NCI-H748 treated with DMSO at 0.1 percent for 48 hours (cell line): ENCODE measurements around the gene ADAM11.

ENCODE experiments used
- DNase-seq: peaks from one replicate; lab custom pipeline; 2025; lab: John Stamatoyannopoulos, UW

ADAM11 gene

DNA sequence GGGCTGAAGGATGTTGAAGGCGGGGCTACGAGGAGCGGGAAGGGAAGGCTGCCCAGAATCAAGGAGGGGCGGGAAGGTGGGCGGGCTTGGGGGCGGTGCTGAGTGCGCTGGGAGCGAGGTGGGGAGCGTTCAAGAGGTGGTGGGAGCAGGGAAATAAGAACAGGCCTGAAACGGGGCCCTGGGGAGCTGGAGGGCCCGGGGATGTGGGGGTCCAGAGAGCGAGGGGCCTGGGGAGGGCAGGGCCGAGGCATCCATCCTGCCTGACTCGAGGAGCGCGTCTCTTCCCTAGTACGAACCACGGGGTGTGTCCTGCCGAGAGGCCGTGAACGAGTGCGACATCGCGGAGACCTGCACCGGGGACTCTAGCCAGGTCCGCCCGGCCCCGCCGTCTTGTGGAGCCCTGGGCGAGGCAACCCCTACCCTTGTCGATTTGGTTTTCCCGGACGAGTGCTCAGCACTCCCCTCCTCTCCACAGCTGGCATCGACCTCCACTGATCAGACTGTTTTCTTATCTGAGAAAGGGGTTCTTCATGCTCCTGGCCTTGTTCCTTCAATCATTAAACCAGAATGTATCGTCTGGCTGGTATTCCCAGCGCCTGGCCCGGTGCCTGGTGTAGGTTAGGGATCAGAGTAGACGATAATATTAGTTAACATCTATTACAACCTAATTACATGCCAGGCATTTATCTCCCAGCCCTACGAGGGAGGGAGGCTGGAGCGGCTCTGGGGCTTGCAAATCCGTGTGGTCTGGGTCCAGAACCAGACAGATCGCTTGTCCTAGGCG, 17.2 kb downstream of the ADAM11 start:
- DNase-seq = peak; percentile 72

DNA sequence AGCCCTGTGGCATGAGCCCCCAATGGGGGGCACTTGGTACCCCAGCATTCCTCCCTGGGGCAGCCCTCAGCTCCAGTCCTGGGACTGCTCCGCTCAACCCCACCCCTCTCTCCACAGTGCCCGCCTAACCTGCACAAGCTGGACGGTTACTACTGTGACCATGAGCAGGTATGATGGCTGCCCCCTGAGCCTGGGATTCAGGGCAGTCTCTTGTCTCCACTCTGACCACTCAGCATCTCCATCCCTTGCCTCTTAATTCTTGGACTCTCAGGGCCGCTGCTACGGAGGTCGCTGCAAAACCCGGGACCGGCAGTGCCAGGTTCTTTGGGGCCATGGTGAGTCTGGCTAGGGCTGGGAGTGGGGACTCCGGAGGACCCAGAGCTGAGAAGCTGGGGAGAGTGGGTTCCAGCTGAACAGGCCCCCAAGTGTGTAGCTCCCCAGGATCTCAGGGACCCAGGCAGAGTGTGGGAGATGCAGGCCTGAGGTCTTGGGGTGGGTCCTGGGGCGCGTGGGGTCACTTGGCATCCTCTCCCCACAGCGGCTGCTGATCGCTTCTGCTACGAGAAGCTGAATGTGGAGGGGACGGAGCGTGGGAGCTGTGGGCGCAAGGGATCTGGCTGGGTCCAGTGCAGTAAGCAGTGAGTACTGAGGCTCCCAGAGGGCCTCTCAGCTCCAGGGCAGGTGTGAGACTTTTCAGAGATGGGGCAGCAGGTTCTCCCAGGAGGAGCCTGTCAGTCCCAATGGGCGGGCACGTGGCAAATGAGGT, 18.0 kb downstream of the ADAM11 start:
- no peak for DNase-seq

DNA sequence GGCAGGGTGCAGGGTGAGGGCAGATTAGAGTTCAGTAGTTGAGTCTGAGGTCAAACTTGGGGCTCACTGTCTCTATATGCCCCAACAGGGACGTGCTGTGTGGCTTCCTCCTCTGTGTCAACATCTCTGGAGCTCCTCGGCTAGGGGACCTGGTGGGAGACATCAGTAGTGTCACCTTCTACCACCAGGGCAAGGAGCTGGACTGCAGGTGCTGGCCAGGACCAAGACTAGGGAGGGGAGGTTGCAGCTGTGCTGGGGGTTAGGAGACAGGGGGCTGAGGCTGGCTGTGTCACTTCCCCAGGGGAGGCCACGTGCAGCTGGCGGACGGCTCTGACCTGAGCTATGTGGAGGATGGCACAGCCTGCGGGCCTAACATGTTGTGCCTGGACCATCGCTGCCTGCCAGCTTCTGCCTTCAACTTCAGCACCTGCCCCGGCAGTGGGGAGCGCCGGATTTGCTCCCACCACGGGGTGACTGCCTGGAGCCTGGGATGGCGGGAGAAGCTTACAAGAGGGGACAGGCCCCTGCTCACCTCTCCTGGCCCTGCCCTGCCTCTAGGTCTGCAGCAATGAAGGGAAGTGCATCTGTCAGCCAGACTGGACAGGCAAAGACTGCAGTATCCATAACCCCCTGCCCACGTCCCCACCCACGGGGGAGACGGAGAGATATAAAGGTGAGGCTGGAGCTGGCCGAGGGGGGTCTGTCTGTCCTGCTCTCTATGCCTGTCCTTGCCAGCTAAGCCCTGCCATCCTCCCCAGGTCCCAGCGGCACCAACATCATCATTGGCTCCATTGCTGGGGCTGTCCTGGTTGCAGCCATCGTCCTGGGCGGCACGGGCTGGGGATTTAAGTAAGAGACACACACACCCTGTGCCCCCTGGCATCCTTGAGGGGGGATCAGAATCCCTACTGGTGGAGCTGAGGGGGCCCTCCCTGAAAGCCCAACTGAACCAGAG, 18.9 kb downstream of the ADAM11 start:
- DNase-seq = no peak

DNA sequence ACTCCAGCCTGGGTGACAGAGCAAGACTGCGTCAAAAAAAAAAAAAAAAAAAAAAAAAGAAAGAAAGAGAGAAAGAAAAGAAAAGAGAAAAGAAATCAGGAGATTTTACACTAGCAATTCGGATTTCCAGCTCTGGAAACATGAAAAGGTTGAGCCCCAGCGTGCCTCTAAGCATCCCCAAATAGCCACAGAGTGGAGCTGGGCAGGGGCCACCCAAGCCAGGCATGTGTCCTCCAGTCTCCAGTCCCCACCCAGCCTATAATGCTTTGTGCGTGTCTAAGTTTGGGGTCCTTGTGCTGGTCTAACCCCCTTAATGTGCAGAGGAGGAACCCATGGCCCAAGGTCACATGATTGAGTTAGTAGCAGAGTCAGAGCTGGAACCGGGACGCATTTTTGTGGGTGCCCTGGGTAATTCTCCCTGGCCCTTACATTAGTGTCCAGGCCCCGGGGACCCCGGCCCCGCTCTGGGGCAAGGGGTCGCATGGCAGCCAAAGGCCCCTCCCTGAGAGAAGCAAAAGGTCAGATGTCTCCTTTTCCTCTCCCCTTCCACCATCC, 19.9 kb downstream of the ADAM11 start:
- no peak for DNase-seq

DNA sequence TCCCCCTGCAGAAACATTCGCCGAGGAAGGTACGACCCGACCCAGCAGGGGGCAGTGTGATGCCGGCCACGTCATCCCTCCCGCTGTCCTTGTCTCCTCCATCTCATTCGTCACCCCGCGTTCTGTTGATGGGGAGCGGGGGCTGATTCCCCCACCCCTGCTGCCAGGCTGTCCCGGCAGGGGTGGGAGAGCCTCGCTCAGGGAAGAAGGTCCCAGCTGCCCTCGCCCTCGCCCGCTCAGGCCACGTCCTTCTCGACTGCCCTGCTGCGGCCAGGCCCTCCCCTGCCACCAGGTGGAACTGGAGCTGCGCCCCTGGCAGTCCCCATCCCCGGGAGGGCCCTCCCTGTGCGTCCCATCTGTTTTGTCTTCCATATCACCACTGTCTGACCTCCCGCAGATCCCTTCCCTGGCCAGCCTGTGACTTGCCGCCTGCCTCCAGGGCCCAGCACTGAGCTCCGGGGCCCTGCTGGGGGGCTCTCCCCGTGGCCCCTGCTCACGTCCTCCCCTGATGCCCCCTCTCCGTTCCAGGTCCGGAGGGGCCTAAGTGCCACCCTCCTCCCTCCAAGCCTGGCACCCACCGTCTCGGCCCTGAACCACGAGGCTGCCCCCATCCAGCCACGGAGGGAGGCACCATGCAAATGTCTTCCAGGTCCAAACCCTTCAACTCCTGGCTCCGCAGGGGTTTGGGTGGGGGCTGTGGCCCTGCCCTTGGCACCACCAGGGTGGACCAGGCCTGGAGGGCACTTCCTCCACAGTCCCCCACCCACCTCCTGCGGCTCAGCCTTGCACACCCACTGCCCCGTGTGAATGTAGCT, 20.6 kb downstream of the ADAM11 start:
- peak; percentile 29 for DNase-seq

DNA sequence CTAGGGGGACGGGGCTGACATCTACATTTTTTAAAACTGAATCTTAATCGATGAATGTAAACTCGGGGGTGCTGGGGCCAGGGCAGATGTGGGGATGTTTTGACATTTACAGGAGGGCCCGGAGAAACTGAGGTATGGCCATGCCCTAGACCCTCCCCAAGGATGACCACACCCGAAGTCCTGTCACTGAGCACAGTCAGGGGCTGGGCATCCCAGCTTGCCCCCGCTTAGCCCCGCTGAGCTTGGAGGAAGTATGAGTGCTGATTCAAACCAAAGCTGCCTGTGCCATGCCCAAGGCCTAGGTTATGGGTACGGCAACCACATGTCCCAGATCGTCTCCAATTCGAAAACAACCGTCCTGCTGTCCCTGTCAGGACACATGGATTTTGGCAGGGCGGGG, 21.4 kb downstream of the ADAM11 start:
- no peak for DNase-seq

DNA sequence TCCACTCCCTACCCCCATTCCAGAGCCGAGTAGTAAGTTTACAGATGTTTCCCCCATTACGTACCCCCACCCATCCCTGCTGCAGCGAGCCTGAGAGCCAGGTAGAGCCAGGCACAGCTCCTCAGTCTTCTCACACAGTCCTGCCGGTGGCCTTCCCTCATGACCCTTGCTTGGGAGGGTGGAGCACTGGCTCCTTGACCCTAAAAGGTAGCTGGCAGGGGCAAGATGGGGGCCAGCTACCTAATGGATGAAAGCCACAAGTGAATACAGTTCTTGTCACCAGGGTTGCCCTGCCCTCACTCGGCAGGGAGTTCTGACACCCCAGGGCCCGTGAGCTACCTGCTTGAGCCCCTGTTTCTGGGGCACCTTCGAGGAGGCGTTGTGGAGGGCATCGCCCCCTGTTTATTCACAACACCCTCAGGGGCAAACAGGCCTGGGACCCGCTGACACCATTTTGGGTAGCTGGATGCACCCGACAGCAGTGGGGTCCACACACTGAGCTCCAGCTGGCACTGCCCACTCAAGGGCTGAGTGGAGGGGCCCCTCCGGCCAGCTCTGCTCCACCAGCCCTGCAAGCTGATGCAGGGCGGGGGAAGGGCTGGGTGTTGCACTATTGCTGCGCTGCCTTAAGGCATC, 22.2 kb downstream of the ADAM11 start:
- DNase-seq = no peak

DNA sequence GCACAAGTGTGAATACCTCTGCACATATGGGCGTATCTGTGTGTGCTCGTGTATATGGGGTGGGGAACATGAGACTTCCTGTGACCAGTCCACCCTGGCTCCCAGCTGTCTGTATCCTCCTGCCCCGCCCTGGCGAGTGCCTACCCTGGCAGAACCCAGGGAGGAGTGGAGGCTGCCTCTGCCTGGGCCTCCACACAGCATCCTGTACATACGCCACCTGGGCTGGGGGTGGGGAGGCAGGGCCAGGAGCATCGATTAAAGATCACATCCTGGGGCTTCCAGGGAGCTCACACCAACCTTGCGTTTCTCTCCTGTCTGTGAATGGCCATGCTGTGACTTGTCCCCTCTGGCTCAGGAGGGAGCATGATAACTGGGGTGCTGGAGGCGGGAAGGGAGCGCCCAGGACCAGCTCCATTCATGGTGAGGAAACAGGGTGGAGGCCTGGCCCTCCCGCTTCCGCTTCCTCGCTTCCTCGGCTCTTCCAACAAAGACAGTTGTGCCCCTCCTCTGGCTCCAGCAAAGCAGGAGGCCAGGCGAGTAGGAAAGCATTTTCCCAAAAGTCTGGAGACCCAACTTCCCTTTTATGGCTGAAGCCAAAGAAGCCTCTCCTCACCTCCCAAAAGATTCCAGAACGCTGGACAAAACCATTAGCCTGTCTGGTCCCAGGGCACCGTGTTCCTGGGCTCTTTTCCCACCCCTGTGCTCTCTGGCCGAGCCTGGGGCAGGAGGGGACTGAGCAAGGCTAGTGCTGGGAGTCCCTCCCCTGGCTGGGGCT, 22.9 kb downstream of the ADAM11 start:
- no peak for DNase-seq

DNA sequence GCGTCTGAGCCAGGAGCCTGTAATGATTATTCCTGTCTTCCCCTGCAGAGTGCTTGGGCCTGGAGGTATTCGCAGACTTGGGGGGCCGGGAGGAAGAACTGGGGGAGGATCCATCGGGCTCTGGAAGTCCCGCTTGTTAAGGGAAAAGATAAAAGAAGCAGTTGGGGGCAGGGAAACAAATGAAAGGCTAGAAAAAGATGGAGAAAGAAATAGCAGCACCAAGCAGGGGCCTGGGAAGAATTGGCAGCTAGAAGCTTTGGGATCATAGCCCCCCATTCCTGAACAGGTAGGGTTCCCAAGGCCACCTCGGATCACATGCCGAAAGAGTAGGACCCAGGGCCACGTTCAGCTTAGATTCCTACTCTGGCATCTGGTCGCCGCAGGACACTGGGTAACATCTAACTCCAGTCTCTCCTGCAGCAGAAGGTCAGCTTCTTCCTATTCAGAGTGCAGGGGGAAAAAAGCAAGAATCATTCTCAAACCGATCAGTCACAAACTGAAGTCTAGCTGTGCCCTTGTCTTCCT, 23.6 kb downstream of the ADAM11 start:
- DNase-seq = no peak

DNA sequence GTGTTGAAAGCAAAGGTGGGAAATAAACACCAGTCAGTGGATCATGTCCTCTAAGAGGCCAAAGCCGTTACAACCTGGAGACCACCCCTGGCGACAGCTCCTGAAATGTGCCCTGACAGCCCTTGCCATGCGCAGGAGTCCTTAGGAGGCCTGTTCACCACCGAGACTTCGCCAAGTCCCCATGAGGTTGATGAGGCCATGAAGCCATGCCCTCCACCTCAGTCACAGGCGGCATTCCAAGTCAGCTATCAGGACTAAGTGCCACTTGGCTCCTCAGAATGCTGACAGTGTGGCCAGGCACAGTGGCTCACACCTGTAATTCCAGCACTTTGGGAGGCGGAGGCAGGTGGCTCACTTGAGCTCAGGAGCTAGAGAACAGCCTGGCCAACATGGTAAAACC, 27.1 kb downstream of the ADAM11 start:
- DNase-seq = no peak

DNA sequence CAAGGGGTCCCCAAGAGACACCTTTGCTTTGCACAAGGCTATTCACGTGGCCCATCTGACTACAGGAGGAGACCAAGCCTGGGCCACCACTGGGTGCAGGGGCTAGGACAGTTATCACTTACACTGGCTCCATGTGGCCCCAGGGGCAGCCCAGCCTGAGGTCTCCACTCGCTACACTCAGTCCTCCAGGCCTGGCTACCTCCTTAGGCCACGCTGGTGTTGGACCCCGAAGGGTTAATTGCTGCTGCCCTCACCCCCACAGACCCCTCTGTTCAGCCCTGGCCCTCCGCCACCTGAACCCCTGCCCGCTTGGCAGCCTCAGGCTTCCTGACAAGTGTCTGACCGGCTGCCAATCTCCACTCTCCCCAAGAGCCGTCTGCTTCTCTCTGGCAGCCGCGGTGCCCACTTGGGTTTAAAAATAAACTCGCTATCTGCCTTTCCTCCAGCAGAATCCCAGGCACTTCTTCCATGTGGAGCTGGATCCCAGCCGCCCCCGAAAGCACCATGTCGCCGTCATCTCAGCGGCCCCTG, 27.8 kb downstream of the ADAM11 start:
- DNase-seq = no peak

DNA sequence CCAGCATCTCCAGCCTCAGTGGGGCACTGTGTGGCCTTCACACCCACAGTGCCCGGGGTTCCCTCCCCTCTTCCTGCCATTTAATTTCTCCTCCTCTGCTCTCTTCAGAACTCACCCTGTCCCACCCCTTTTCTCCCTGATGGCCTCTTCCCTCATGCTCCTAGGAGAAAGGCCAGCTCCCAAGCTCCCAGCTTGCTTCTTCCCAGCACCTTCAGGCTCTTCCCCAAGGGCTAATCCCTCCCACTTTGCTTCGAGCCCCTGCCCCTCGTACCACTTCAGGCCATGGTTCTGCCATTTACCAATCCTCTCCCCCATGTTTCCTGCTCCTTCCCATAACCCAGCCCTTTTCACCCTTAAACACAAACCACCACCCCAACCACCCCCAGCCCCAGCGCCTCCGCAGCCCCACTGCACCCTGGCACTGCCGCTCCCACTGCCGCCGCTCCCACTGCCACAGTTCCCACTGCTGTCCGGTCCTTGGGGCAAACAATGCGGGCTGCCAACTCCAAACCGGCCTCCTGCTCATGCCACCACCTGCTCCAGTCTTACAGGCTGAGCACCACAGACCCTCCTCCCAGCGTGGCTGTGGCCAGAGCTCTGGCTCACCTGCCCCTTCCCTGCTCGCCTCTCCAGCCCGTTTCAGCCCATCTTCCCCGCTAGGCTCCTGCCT, 28.6 kb downstream of the ADAM11 start:
- DNase-seq = no peak

DNA sequence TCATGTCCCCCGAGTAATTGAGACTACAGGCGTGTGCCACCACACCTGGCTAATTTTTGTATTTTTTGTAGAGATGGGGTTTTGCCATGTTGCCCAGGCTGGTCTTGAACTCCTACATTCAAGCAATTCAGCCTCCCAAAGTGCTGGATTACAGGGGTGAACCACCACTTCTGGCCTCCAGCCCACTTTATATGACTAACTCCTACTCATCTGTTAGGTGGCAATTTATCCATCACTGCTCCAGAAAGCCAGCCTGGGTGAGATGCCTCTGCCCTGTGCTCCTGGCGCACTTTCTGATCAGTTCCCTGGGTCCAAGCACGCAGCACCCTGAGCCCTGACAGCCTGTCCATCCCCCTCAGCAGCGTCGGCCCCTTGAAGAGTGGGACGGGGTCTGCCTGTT, 29.4 kb downstream of the ADAM11 start:
- DNase-seq = no peak

DNA sequence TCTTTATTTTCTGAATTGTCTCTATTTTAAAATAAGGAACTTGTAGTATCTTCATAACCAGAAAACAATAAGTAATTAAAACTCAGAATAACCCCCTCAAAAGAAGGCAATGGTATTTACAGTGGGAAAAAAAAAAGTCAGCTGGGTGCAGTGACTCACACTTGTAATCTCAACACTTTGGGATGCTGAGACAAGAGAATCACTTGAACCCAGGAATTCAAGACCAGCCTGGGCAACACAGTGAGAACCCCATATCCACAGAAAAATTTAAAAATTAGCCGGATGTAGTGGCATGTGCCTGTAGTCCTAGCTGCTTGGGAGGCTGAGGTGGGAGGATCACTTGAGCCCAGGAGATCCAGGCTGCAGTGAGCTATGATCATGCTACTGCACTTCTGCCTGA, 33.5 kb downstream of the ADAM11 start:
- no peak for DNase-seq

DNA sequence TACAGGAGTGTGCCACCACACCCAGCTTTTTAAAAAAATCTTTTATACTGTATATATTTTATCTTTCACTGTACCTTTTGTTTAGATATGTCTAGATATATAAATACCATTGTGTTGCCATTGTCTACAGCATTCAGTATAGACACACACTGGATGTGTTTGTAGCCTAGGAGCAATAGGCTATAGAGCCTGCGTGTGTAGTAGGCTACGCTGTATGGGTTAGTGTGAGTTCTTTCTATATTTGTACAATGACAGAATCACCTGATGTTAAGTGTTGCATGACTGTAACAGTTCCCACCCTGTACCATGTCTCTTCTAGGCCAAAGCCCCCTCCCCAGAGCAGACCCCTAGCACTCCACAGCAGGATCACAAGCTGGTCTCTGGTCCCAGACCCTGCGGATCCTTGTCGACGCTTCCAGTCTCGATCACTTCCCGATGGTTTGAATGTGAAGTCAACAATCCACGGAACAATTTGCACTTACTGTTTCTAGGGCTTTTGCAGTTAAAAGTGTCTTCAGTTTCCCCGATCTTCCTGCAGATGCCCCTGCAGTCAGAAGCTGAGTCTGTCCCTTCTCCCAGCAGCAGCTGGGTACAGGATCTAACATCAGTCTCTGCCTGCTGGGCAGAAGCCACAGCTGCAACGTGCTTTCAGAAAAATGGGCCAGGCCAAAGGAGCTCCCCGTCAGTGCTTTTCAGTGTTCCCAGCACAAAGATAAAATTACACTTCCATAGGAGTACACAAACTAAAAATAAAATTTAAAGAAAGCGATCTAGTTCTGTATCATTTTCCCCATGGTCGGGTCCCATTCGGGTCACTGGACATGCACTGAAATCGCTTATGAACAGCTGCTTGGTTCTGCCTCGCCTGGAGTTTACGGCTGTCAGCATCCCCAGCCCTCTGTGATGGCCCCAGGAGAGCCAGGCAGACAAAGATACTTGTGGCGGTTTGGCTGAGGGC, 35.4 kb downstream of the ADAM11 start:
- no peak for DNase-seq

DNA sequence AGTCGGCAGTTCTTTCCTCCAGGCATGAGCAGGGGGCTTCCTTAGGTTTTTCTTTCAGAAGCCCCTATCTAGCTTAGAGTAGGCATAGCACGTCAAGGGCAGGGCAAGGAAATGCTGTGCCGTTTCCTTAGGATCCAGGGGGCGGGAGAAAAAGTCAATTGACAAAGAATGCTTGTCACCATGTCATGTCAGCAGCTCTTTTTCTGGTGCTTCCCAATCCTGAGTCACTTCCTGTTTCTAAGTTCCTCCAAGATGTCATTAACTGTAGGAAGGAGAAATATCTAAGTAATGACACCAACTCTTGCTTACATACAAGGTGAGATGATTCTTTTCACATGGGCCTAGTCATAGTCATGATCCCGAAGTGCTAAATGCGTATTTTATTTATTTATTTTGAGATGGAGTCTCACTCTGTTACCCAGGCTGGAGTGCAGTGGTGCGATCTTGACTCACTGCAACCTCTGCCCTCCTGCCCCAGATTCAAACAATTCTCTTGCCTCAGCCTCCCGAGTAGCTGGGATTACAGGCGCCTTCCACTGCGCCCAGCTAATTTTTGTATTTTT, 36.1 kb downstream of the ADAM11 start:
- no peak for DNase-seq

DNA sequence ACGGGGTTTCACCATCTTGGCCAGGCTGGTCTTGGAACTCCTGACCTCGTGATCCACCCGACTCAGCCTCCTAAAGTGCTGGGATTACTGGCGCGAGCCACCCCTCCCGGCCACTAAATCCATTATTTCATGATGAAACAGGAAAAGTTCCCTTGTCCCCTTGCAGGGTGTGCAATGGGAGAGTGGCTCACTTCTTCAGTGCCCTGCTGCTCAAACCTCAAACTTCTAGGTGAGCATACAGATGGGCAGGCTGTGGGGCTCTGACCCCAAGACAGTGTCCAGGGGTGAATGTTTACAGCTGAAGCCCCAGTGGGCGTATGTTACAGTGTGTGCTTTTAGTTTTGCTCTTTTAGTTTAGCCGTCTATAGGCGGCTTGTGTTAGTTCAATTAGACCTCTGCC, 36.6 kb downstream of the ADAM11 start:
- DNase-seq = no peak
